Ureter (tissue), 1 donor: Measurements from ENCODE around the gene NOL9. TPM values are rescaled to one million over a fixed set of nuclear protein-coding genes. Genes with fewer than 3 reads are reported as not detected.
"Not testable (repeated sequence)": the region's sequence is repeated elsewhere in the genome, so short reads cannot be mapped to it uniquely, and the experiment has no call there.

ENCODE experiments used
- DNase-seq: peaks from one replicate; pipeline ENCODE4 v3.0.0-alpha.2; 2020; ENCODE audit warnings: low spot score
- total RNA-seq: library from RNA; stranded (reverse); gene quantifications from one replicate; pipeline ENCODE4 v1.2.4, GENCODE V29; 2023
- donor health status: DM: yes; HTN: yes; CAD: no.

Gene NOL9
- total RNA-seq, 1 donor from 2014 or later: 41.5 TPM

- DNase-seq: no peak
Measured at GRCh38 chr1:6503884-6504602, 50.3 kb downstream of the NOL9 start.

GRCh38 chr1:6502000-6502891 is 52.1 kb downstream of the NOL9 start:
- no peak for DNase-seq

GRCh38 chr1:6501279-6501813 is 53.0 kb downstream of the NOL9 start:
- no peak for DNase-seq

GRCh38 chr1:6500544-6501278 is 53.6 kb downstream of the NOL9 start:
- DNase-seq: no peak

GRCh38 chr1:6499296-6499695 is 55.0 kb downstream of the NOL9 start:
- no peak for DNase-seq

GRCh38 chr1:6498576-6499111 is 55.7 kb downstream of the NOL9 start:
- no peak for DNase-seq

- DNase-seq: no peak
Measured at GRCh38 chr1:6497867-6498575, 56.3 kb downstream of the NOL9 start.

- no peak for DNase-seq
Measured at GRCh38 chr1:6497215-6497866, 57.0 kb downstream of the NOL9 start.

GRCh38 chr1:6496890-6497214 is 57.5 kb downstream of the NOL9 start:
- DNase-seq: no peak

GRCh38 chr1:6496365-6496721 is 58.0 kb downstream of the NOL9 start:
- DNase-seq: no peak

GRCh38 chr1:6495540-6496364 is 58.6 kb downstream of the NOL9 start:
- no peak for DNase-seq

GRCh38 chr1:6495041-6495441 is 59.3 kb downstream of the NOL9 start:
- no peak for DNase-seq

- DNase-seq: no peak
Measured at GRCh38 chr1:6494627-6495026, 59.7 kb downstream of the NOL9 start.

- DNase-seq: not testable (repeated sequence)
Measured at GRCh38 chr1:6493834-6494223, 60.5 kb downstream of the NOL9 start.

GRCh38 chr1:6491966-6492365 is 62.3 kb downstream of the NOL9 start:
- DNase-seq: no peak

- DNase-seq: no peak
Measured at GRCh38 chr1:6491480-6491962, 62.8 kb downstream of the NOL9 start, which contains the start of gene PLEKHG5. Gene PLEKHG5, minus strand, starts transcription at chr1:6491667. Its CDS starts 14,096 bp downstream, at chr1:6477571.

- no peak for DNase-seq
Measured at GRCh38 chr1:6491081-6491449, 63.2 kb downstream of the NOL9 start.

GRCh38 chr1:6490181-6491080 is 63.9 kb downstream of the NOL9 start:
- DNase-seq: peak; percentile 72

- peak; percentile 67 for DNase-seq
Measured at GRCh38 chr1:6489799-6490180, 64.5 kb downstream of the NOL9 start.
